CD14-positive monocyte (primary cell): ENCODE results near the gene HS6ST1. TPM values are rescaled to one million over a fixed set of nuclear protein-coding genes. Genes with fewer than 3 reads are reported as not detected.

Source experiments
- DNase-seq, 3 donors: peaks; one replicate each; pipeline ENCODE4 v3.0.0-alpha.2; 2011 to 2022
- H2AFZ ChIP-seq: 2 replicates; pipeline ENCODE4 v1.6.0; 2012; ENCODE audit warnings: mild to moderate bottlenecking, low read depth, low read length, inconsistent platforms; ENCODE audit not compliant: insufficient read depth, poor library complexity, severe bottlenecking
- H3K27ac ChIP-seq, 2 donors: 1 replicate in 1 of 2; 2 replicates in 1 of 2; pipeline ENCODE4 v1.5.1; 2012 to 2013; ENCODE audit warnings: low read length in 2 of 2, control low read depth in 1 of 2, inconsistent platforms in 1 of 2, low read depth in 1 of 2, mild to moderate bottlenecking in 1 of 2
- H3K27me3 ChIP-seq, 2 donors: one replicate each; pipeline versions ENCODE4 v1.6.0 to v1.6.1; 2011 to 2013; ENCODE audit warnings: low read length in 2 of 2; ENCODE audit not compliant: control insufficient read depth in 2 of 2, insufficient read depth in 2 of 2
- H3K36me3 ChIP-seq, 2 donors: replicated peaks in 1 of 2; 1 replicate in 1 of 2; 2 replicates in 1 of 2; pipeline versions ENCODE4 v1.5.1 to v1.6.1; 2012 to 2013; ENCODE audit warnings: low read length in 2 of 2, control low read depth in 1 of 2, inconsistent platforms in 1 of 2, mild to moderate bottlenecking in 1 of 2; ENCODE audit not compliant: insufficient read depth in 2 of 2, control insufficient read depth in 1 of 2
- H3K4me1 ChIP-seq, 2 donors: 1 replicate in 1 of 2; 2 replicates in 1 of 2; pipeline versions ENCODE4 v1.5.1 to v1.6.1; 2012 to 2013; ENCODE audit warnings: low read length in 2 of 2, control low read depth in 1 of 2, inconsistent platforms in 1 of 2, mild to moderate bottlenecking in 1 of 2, moderate library complexity in 1 of 2; ENCODE audit not compliant: insufficient read depth in 2 of 2, control insufficient read depth in 1 of 2
- H3K4me2 ChIP-seq: replicated peaks from 2 replicates; pipeline ENCODE3; 2012; ENCODE audit warnings: low read length, moderate library complexity, mild to moderate bottlenecking; ENCODE audit not compliant: poor library complexity, severe bottlenecking; ENCODE audit errors: extremely low read depth
- H3K4me3 ChIP-seq, 3 experiments: fragments of 200-600 bp in 1 of 3; sonication (generic) in 1 of 3; replicated peaks in 1 of 3; 1 replicate in 2 of 3; 2 replicates in 1 of 3; pipeline ENCODE4 v1.5.1; 2011 to 2013; ENCODE audit warnings: low read length in 3 of 3, mild to moderate bottlenecking in 3 of 3, control low read depth in 2 of 3, low read depth in 2 of 3, inconsistent platforms in 1 of 3, moderate library complexity in 1 of 3
- H3K79me2 ChIP-seq: 2 replicates; pipeline ENCODE4 v1.6.0; 2012; ENCODE audit warnings: mild to moderate bottlenecking, control low read depth, inconsistent platforms, low read length, moderate library complexity; ENCODE audit not compliant: insufficient read depth
- H3K9ac ChIP-seq: 2 replicates; pipeline ENCODE4 v1.6.0; 2017; ENCODE audit warnings: low read length, mild to moderate bottlenecking; ENCODE audit not compliant: insufficient read depth, poor library complexity, severe bottlenecking
- H3K9me3 ChIP-seq, 2 donors: replicated peaks in 1 of 2; 1 replicate in 1 of 2; 2 replicates in 1 of 2; pipeline versions ENCODE4 v1.5.1 to v1.6.1; 2012 to 2013; ENCODE audit warnings: low read length in 2 of 2, control low read depth in 1 of 2; ENCODE audit not compliant: control insufficient read depth in 1 of 2, insufficient read depth in 1 of 2
- H4K20me1 ChIP-seq: 2 replicates; pipeline ENCODE4 v1.6.0; 2012; ENCODE audit warnings: mild to moderate bottlenecking, low read length, control low read depth, moderate library complexity; ENCODE audit not compliant: insufficient read depth
- H3K27ac Mint-ChIP-seq, 7 donors: one replicate each; pipeline ENCODE4 v1.8.0; 2020; ENCODE audit warnings: mild to moderate bottlenecking in 7 of 7, mixed read lengths in 7 of 7, moderate library complexity in 6 of 7, inconsistent platforms in 2 of 7
- H3K27me3 Mint-ChIP-seq, 3 donors: one replicate each; pipeline ENCODE4 v1.8.0; 2021 to 2022; ENCODE audit warnings: low read depth in 3 of 3, mild to moderate bottlenecking in 3 of 3, mixed read lengths in 3 of 3, moderate library complexity in 3 of 3, inconsistent platforms in 1 of 3
- H3K36me3 Mint-ChIP-seq, 2 donors: one replicate each; pipeline ENCODE4 v1.8.0; 2020; ENCODE audit warnings: mixed read lengths in 2 of 2, inconsistent platforms in 1 of 2, mild to moderate bottlenecking in 1 of 2
- H3K4me1 Mint-ChIP-seq: one replicate; pipeline ENCODE4 v1.8.0; 2020; ENCODE audit warnings: mild to moderate bottlenecking, mixed read lengths
- H3K4me3 Mint-ChIP-seq, 2 donors: one replicate each; pipeline ENCODE4 v1.8.0; 2020; ENCODE audit warnings: mild to moderate bottlenecking in 2 of 2, mixed read lengths in 2 of 2, moderate library complexity in 1 of 2
- H3K9me3 Mint-ChIP-seq, 7 donors: one replicate each; pipeline ENCODE4 v1.8.0; 2020 to 2022; ENCODE audit warnings: mixed read lengths in 7 of 7, mild to moderate bottlenecking in 6 of 7, moderate library complexity in 6 of 7, inconsistent platforms in 2 of 7
- WGBS: methylation state at CpG from one replicate; pipeline ENCODE4 v1.1.5; 2013; ENCODE audit warnings: missing lambda C conversion rate; ENCODE audit not compliant: insufficient coverage; 5-methylcytosine and 5-hydroxymethylcytosine counted together
- intact Hi-C, 2 donors: fragments of 100-400 bp; cut with micrococcal nuclease; formaldehyde crosslinking; loops; one replicate each; pipeline versions ENCODE4 v1.15.0 to v1.15.1; 2023
- polyA plus RNA-seq, 3 donors: library from polyadenylated mRNA; depleted of rRNA in 1 of 3; unstranded in 2 of 3; stranded (reverse) in 1 of 3; fragments of 300-500 nt in 2 of 3; fragments of >200 nt in 1 of 3; fragmentation: Illumina TruSeq in 2 of 3; gene quantifications; 1 replicate in 2 of 3; 2 replicates in 1 of 3; pipeline ENCODE4 v1.2.3, GENCODE V29; 2012 to 2021
- TF ChIP-seq, protein P1 (sequence below): fragments of 200-600 bp; IDR thresholded peaks from one replicate; pipeline ENCODE4 v1.8.0; 2022; ENCODE audit warnings: antibody characterized with exemption, mild to moderate bottlenecking

HS6ST1 gene
- polyA plus RNA-seq, 3 donors: 2.9 to 5.4 (median 4.0) TPM

- Histone ChIP-seq H3K27me3 (no peaks in the 10 kb centered on the region), H3K4me2 (no peak overlapping the region), H2AFZ (no peak overlapping the region), H3K36me3 (peaks cover 0 to 7% of the 10 kb centered on the region in 2 donors), H3K9me3 (no peaks in the 10 kb centered on the region), H3K79me2 (no peaks in the 10 kb centered on the region), H3K4me3 (no peak overlapping the region), H3K9ac (no peak overlapping the region), H4K20me1 (peaks cover 91% of the 10 kb centered on the region), H3K27ac (no peak overlapping the region), H3K4me1 (peaks cover 10 to 13% of the 10 kb centered on the region in 2 donors)
- no peak overlapping the region for H3K4me3 Mint-ChIP-seq
- no peak overlapping the region for H3K27ac Mint-ChIP-seq
- WGBS: 95% methylated on average over 10 of the region's 12 CpGs
- H3K9me3 Mint-ChIP-seq: no peaks in the 10 kb centered on the region
- TF ChIP-seq, protein P1, sequence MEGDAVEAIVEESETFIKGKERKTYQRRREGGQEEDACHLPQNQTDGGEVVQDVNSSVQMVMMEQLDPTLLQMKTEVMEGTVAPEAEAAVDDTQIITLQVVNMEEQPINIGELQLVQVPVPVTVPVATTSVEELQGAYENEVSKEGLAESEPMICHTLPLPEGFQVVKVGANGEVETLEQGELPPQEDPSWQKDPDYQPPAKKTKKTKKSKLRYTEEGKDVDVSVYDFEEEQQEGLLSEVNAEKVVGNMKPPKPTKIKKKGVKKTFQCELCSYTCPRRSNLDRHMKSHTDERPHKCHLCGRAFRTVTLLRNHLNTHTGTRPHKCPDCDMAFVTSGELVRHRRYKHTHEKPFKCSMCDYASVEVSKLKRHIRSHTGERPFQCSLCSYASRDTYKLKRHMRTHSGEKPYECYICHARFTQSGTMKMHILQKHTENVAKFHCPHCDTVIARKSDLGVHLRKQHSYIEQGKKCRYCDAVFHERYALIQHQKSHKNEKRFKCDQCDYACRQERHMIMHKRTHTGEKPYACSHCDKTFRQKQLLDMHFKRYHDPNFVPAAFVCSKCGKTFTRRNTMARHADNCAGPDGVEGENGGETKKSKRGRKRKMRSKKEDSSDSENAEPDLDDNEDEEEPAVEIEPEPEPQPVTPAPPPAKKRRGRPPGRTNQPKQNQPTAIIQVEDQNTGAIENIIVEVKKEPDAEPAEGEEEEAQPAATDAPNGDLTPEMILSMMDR: no peak
- peaks cover 12% of the 10 kb centered on the region for H3K4me1 Mint-ChIP-seq
- H3K27me3 Mint-ChIP-seq: peaks cover 0 to 1% (median 0%) of the 10 kb centered on the region in 3 donors
- DNase-seq: no peak
- H3K36me3 Mint-ChIP-seq: peaks cover 17 to 31% of the 10 kb centered on the region in 2 donors
- intact Hi-C loops: no loop called here
Observed at GRCh38 chr2:128285329-128285931, 33.2 kb downstream of the HS6ST1 start.

DNA sequence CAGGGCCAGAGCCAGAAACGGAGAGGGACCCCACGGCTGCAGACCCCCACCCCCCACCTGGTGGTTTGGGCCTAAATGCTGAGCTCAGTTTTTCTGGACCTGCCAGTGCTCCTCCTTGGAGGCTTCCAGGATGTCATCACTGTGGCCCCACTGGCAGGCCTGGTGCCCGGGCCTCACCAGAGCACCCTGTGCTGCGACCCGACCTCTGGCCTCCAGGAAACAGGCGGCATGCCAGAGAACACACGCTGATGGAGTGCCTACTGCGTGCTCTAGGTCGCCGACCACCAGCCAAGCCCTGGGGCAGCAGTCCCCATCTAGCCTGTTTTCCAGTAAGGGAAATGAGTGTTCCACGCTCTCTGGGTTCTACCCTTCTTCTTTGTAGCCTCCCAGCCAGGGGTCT, 33.8 kb downstream of the HS6ST1 start:
- H3K27ac ChIP-seq: no peak overlapping the region
- peaks cover 91% of the 10 kb centered on the region for H4K20me1 ChIP-seq
- Mint-ChIP-seq H3K9me3 (no peaks in the 10 kb centered on the region), H3K36me3 (peaks cover 17 to 31% of the 10 kb centered on the region in 2 donors), H3K4me1 (peaks cover 18% of the 10 kb centered on the region), H3K4me3 (no peak overlapping the region), H3K27me3 (peaks cover 0 to 1% (median 0%) of the 10 kb centered on the region in 3 donors), H3K27ac (no peak overlapping the region)
- H3K4me3 ChIP-seq: no peak overlapping the region
- no peaks in the 10 kb centered on the region for H3K79me2 ChIP-seq
- H2AFZ ChIP-seq: no peak overlapping the region
- TF ChIP-seq, protein P1: no peak
- no peak overlapping the region for H3K9ac ChIP-seq
- H3K9me3 ChIP-seq: no peaks in the 10 kb centered on the region
- no peak for DNase-seq
- intact Hi-C loops: no loop called here
- no peaks in the 10 kb centered on the region for H3K27me3 ChIP-seq
- H3K4me1 ChIP-seq: peaks cover 16 to 19% of the 10 kb centered on the region in 2 donors
- no peak overlapping the region for H3K4me2 ChIP-seq
- H3K36me3 ChIP-seq: peaks cover 0 to 7% of the 10 kb centered on the region in 2 donors
- 95% methylated on average over 9 of the region's 11 CpGs for WGBS
